Measurements from ENCODE around the gene TPGS2.
"Not testable (repeated sequence)": the region's sequence is repeated elsewhere in the genome, so short reads cannot be mapped to it uniquely, and the experiment has no call there.

The TPGS2 gene

GRCh38 chr18:36819621-36820020 lies 9.2 kb downstream of the TPGS2 start:
- Histone ChIP-seq H3K9ac (ENCODE audit: low read length) (no peak overlapping the region), H3K27me3 (ENCODE audit: control insufficient read depth, insufficient read depth, low read length) (no peaks in the 10 kb centered on the region), H3K27ac (ENCODE audit: low read length) (no peak overlapping the region), H3K9me3 (ENCODE audit: control insufficient read depth, low read depth, low read length) (no peaks in the 10 kb centered on the region), H3K4me1 (ENCODE audit: control insufficient read depth, low read depth, low read length) (no peaks in the 10 kb centered on the region), H3K36me3 (ENCODE audit: control insufficient read depth, low read depth, low read length) (peaks cover 30% of the 10 kb centered on the region), H3K4me3 (ENCODE audit: low read length) (no peak overlapping the region)

DNA sequence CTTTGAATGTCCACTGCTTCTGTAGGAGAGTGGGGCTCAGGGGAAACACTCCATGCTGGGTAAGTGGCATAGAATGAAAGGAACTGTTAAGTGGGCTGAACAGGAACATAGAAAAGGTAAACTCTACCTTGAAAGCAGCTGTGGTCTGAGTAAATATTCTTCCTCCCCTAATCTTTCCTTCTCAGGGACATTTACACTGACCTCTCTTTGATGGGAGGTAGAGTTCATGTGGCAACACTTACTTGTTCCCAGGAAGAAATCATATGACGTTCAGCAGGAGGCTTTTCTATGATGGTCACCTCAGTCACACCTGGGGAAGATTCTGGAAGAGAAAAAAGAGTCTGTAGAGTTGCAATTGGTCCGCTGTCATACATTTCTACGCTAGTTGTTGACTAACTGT lies 10.2 kb downstream of the TPGS2 start:
- Histone ChIP-seq H3K4me3 (ENCODE audit: low read length) (no peak overlapping the region), H3K9ac (ENCODE audit: low read length) (no peak overlapping the region), H3K36me3 (ENCODE audit: control insufficient read depth, low read depth, low read length) (peaks cover 34% of the 10 kb centered on the region), H3K27me3 (ENCODE audit: control insufficient read depth, insufficient read depth, low read length) (no peaks in the 10 kb centered on the region), H3K4me1 (ENCODE audit: control insufficient read depth, low read depth, low read length) (no peaks in the 10 kb centered on the region), H3K27ac (ENCODE audit: low read length) (no peak overlapping the region), H3K9me3 (ENCODE audit: control insufficient read depth, low read depth, low read length) (no peaks in the 10 kb centered on the region)

DNA sequence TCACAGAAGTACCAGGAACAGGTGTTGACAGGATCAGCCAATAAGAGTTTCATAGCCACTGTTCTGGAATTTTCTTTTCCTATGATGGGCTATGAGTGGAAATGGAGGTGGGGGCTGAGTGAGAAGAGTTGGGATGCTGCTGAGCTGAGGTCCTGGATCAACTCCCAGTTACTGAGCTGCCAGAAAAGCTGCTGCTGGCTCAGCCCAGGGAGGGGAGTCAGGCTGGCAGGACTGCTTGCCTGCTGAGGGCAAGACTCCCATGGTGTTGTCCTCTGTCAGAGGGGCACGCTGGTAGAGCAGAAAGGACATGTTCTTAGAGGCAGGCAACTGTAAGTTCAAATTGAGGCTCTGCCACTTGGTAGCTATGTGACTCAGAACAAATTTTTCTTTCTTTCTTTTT lies 11.8 kb downstream of the TPGS2 start:
- Histone ChIP-seq H3K4me3 (ENCODE audit: low read length) (no peak overlapping the region), H3K36me3 (ENCODE audit: control insufficient read depth, low read depth, low read length) (peaks cover 36% of the 10 kb centered on the region), H3K27ac (ENCODE audit: low read length) (no peak overlapping the region), H3K4me1 (ENCODE audit: control insufficient read depth, low read depth, low read length) (no peaks in the 10 kb centered on the region), H3K9me3 (ENCODE audit: control insufficient read depth, low read depth, low read length) (no peaks in the 10 kb centered on the region), H3K9ac (ENCODE audit: low read length) (no peak overlapping the region), H3K27me3 (ENCODE audit: control insufficient read depth, insufficient read depth, low read length) (no peaks in the 10 kb centered on the region)

- peaks cover 36% of the 10 kb centered on the region for H3K36me3 ChIP-seq (ENCODE audit: control insufficient read depth, low read depth, low read length)
- H3K27me3 ChIP-seq (ENCODE audit: control insufficient read depth, insufficient read depth, low read length); H3K4me1 ChIP-seq (ENCODE audit: control insufficient read depth, low read depth, low read length); H3K27ac ChIP-seq (ENCODE audit: low read length); H3K9me3 ChIP-seq (ENCODE audit: control insufficient read depth, low read depth, low read length); H3K4me3 ChIP-seq (ENCODE audit: low read length); H3K9ac ChIP-seq (ENCODE audit: low read length): not testable (repeated sequence)
These were observed 12.7 kb downstream of the TPGS2 start for GRCh38 chr18:36816096-36816495.

GRCh38 chr18:36814994-36815393 lies 13.8 kb downstream of the TPGS2 start:
- Histone ChIP-seq H3K4me1 (ENCODE audit: control insufficient read depth, low read depth, low read length) (no peaks in the 10 kb centered on the region), H3K9ac (ENCODE audit: low read length) (no peak overlapping the region), H3K27me3 (ENCODE audit: control insufficient read depth, insufficient read depth, low read length) (no peaks in the 10 kb centered on the region), H3K9me3 (ENCODE audit: control insufficient read depth, low read depth, low read length) (no peaks in the 10 kb centered on the region), H3K36me3 (ENCODE audit: control insufficient read depth, low read depth, low read length) (peaks cover 36% of the 10 kb centered on the region), H3K27ac (ENCODE audit: low read length) (no peak overlapping the region), H3K4me3 (ENCODE audit: low read length) (no peak overlapping the region)

DNA sequence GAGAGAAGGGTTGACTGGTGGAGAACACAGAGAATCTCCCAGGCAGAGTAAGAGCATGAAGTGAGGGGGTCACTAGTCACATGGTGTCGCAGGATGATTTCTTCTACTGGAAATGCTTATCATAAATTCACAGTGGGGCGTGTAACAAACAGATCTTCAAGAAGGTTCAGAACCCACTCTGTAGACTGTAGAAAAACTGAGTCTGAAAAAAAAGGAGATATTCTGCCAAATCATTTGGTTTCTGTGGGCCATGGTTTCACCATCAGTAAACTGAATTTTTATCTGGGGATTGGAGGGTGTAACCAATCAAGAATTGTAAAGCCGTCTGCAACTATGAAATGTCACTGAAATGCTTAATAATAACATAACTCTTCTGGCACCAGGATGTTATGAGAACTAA lies 15.0 kb downstream of the TPGS2 start:
- Histone ChIP-seq H3K36me3 (ENCODE audit: control insufficient read depth, low read depth, low read length) (peaks cover 32% of the 10 kb centered on the region), H3K9me3 (ENCODE audit: control insufficient read depth, low read depth, low read length) (no peaks in the 10 kb centered on the region), H3K4me1 (ENCODE audit: control insufficient read depth, low read depth, low read length) (no peaks in the 10 kb centered on the region), H3K9ac (ENCODE audit: low read length) (no peak overlapping the region), H3K27ac (ENCODE audit: low read length) (no peak overlapping the region), H3K27me3 (ENCODE audit: control insufficient read depth, insufficient read depth, low read length) (no peaks in the 10 kb centered on the region), H3K4me3 (ENCODE audit: low read length) (no peak overlapping the region)

- Histone ChIP-seq H3K27ac (ENCODE audit: low read length) (no peak overlapping the region), H3K27me3 (ENCODE audit: control insufficient read depth, insufficient read depth, low read length) (no peaks in the 10 kb centered on the region), H3K36me3 (ENCODE audit: control insufficient read depth, low read depth, low read length) (peaks cover 26% of the 10 kb centered on the region)
These were observed 15.6 kb downstream of the TPGS2 start for GRCh38 chr18:36813101-36813775.

GRCh38 chr18:36812678-36813077 lies 16.1 kb downstream of the TPGS2 start:
- no peaks in the 10 kb centered on the region for H3K4me1 ChIP-seq (ENCODE audit: control insufficient read depth, low read depth, low read length)
- H3K27me3 ChIP-seq (ENCODE audit: control insufficient read depth, insufficient read depth, low read length), result no peaks in the 10 kb centered on the region
- no peak overlapping the region for H3K9ac ChIP-seq (ENCODE audit: low read length)
- H3K4me3 ChIP-seq (ENCODE audit: low read length), result no peak overlapping the region
- no peaks in the 10 kb centered on the region for H3K9me3 ChIP-seq (ENCODE audit: control insufficient read depth, low read depth, low read length)
- peaks cover 21% of the 10 kb centered on the region for H3K36me3 ChIP-seq (ENCODE audit: control insufficient read depth, low read depth, low read length)
- no peak overlapping the region for H3K27ac ChIP-seq (ENCODE audit: low read length)

More at GRCh38 chr18:36813101-36813775, 15.6 kb downstream of the TPGS2 start:
- H3K4me1 ChIP-seq (ENCODE audit: control insufficient read depth, low read depth, low read length), result no peaks in the 10 kb centered on the region
- no peaks in the 10 kb centered on the region for H3K9me3 ChIP-seq (ENCODE audit: control insufficient read depth, low read depth, low read length)
- no peak overlapping the region for H3K4me3 ChIP-seq (ENCODE audit: low read length)
- no peak overlapping the region for H3K9ac ChIP-seq (ENCODE audit: low read length)

DNA sequence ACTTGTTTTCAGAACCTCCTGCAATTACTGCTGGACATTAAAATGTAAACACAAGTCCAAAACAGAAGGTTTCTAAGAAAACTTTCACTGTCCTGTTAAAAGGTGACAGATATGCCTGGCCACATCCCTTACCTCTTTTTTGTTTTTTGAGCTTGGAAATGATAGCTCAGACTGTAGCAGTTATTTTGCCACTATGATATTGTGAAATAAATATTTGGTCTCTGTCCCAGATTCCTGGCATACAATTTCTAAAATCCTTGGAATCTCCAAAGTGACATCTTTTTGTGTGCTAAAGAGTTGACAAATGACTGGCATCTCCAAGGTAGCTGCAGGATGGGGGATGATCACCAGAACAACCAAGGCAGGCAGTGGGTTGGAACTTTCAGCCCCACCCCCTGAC lies 16.8 kb downstream of the TPGS2 start:
- H3K36me3 ChIP-seq (ENCODE audit: control insufficient read depth, low read depth, low read length), result peaks cover 23% of the 10 kb centered on the region

GRCh38 chr18:36811430-36811829 lies 17.4 kb downstream of the TPGS2 start:
- Histone ChIP-seq H3K4me1 (ENCODE audit: control insufficient read depth, low read depth, low read length) (no peaks in the 10 kb centered on the region), H3K27me3 (ENCODE audit: control insufficient read depth, insufficient read depth, low read length) (no peaks in the 10 kb centered on the region), H3K36me3 (ENCODE audit: control insufficient read depth, low read depth, low read length) (peaks cover 22% of the 10 kb centered on the region), H3K27ac (ENCODE audit: low read length) (no peak overlapping the region), H3K4me3 (ENCODE audit: low read length) (no peak overlapping the region), H3K9ac (ENCODE audit: low read length) (no peak overlapping the region), H3K9me3 (ENCODE audit: control insufficient read depth, low read depth, low read length) (no peaks in the 10 kb centered on the region)

More for the DNA sequence above, 16.8 kb downstream of the TPGS2 start:
- no peaks in the 10 kb centered on the region for H3K27me3 ChIP-seq (ENCODE audit: control insufficient read depth, insufficient read depth, low read length)
- no peak overlapping the region for H3K9ac ChIP-seq (ENCODE audit: low read length)
- no peaks in the 10 kb centered on the region for H3K9me3 ChIP-seq (ENCODE audit: control insufficient read depth, low read depth, low read length)
- no peak overlapping the region for H3K27ac ChIP-seq (ENCODE audit: low read length)
- no peaks in the 10 kb centered on the region for H3K4me1 ChIP-seq (ENCODE audit: control insufficient read depth, low read depth, low read length)
- no peak overlapping the region for H3K4me3 ChIP-seq (ENCODE audit: low read length)

- Histone ChIP-seq H3K27me3 (ENCODE audit: control insufficient read depth, insufficient read depth, low read length) (no peaks in the 10 kb centered on the region), H3K9me3 (ENCODE audit: control insufficient read depth, low read depth, low read length) (no peaks in the 10 kb centered on the region), H3K4me1 (ENCODE audit: control insufficient read depth, low read depth, low read length) (no peaks in the 10 kb centered on the region), H3K36me3 (ENCODE audit: control insufficient read depth, low read depth, low read length) (peaks cover 34% of the 10 kb centered on the region), H3K4me3 (ENCODE audit: low read length) (no peak overlapping the region), H3K9ac (ENCODE audit: low read length) (no peak overlapping the region), H3K27ac (ENCODE audit: low read length) (no peak overlapping the region)
These were observed 19.0 kb downstream of the TPGS2 start for GRCh38 chr18:36809590-36810381.

DNA sequence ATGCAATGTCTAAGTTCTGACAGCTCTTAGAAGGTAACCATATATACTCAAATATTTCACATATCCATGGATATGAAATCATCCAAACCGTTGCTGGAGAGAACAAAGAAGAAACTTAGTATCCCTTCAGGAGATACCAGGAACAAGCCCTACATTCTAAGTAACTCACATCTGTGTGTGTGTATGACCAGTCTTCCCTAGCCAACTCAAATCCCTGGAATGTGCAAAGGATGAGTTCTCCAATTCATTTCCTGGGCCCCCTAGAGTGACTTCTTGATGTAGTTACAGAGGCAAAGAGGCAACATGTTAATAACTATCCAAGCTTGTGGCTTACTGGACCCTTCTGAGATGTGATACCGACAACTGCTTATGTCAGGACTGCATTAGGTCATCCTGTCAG lies 20.1 kb downstream of the TPGS2 start:
- Histone ChIP-seq H3K9me3 (ENCODE audit: control insufficient read depth, low read depth, low read length) (no peaks in the 10 kb centered on the region), H3K9ac (ENCODE audit: low read length) (no peak overlapping the region), H3K4me1 (ENCODE audit: control insufficient read depth, low read depth, low read length) (no peaks in the 10 kb centered on the region), H3K27me3 (ENCODE audit: control insufficient read depth, insufficient read depth, low read length) (no peaks in the 10 kb centered on the region), H3K36me3 (ENCODE audit: control insufficient read depth, low read depth, low read length) (peaks cover 40% of the 10 kb centered on the region), H3K4me3 (ENCODE audit: low read length) (no peak overlapping the region), H3K27ac (ENCODE audit: low read length) (no peak overlapping the region)

Measured in iPS-18a (cell line).